Heart right ventricle (tissue), 16 donors: Measurements from ENCODE around the gene TRIM17. TPM values are rescaled to one million over a fixed set of nuclear protein-coding genes. Genes with fewer than 3 reads are reported as not detected.

Experiments
- ATAC-seq, 8 donors: fragments of 200-7000 bp; cut with Tn5 transposase; one replicate each; pipeline ENCODE4 v1.9.1; 2020; ENCODE audit warnings: mild to moderate bottlenecking in 8 of 8, moderate library complexity in 8 of 8, moderate number of reproducible peaks in 1 of 8
- DNase-seq, 2 donors: peaks; one replicate each; pipeline ENCODE4 v3.0.0-alpha.2; 2020
- H3K27ac ChIP-seq, 10 donors: fragments of 200-600 bp; sonication (generic) in 2 of 10; one replicate each; pipeline versions ENCODE4 v1.5.0 to v1.8.0; 2020 to 2022; ENCODE audit warnings: mild to moderate bottlenecking in 3 of 10
- H3K27me3 ChIP-seq, 7 donors: fragments of 200-600 bp; one replicate each; pipeline ENCODE4 v1.8.0; 2021 to 2022; ENCODE audit warnings: mild to moderate bottlenecking in 2 of 7
- H3K36me3 ChIP-seq, 9 donors: fragments of 200-600 bp; sonication (generic) in 1 of 9; one replicate each; pipeline versions ENCODE4 v1.5.0 to v1.8.0; 2020 to 2022; ENCODE audit warnings: mild to moderate bottlenecking in 2 of 9
- H3K4me1 ChIP-seq, 9 donors: fragments of 200-600 bp; sonication (generic) in 1 of 9; one replicate each; pipeline versions ENCODE4 v1.5.0 to v1.8.0; 2020 to 2022; ENCODE audit warnings: mild to moderate bottlenecking in 4 of 9
- H3K4me3 ChIP-seq, 10 donors: fragments of 200-600 bp; sonication (generic) in 2 of 10; one replicate each; pipeline versions ENCODE4 v1.5.0 to v1.8.0; 2020 to 2022; ENCODE audit warnings: mild to moderate bottlenecking in 7 of 10, moderate library complexity in 2 of 10
- H3K9me3 ChIP-seq, 11 donors: fragments of 200-600 bp in 10 of 11; sonication (generic) in 2 of 11; one replicate each; pipeline versions ENCODE4 v1.5.0 to v1.8.0; 2013 to 2022; ENCODE audit warnings: mild to moderate bottlenecking in 2 of 11, control low read depth in 1 of 11, moderate library complexity in 1 of 11
- WGBS, 2 donors: extraction: QIAGEN DNeasy Blood & Tissue Kit; methylation state at CpG; one replicate each; pipeline ENCODE4 v1.1.7; 2013; ENCODE audit warnings: inconsistent platforms in 1 of 2; 5-methylcytosine and 5-hydroxymethylcytosine counted together
- intact Hi-C, 10 donors: fragments of 100-400 bp; cut with DNase I; formaldehyde crosslinking; loops; one replicate each; pipeline versions ENCODE4 v1.11.1 to v1.14.2; 2022
- polyA plus RNA-seq, 2 donors: library from polyadenylated mRNA; stranded (reverse); fragments of 200-250 nt; gene quantifications; one replicate each; pipeline ENCODE4 v1.2.3, GENCODE V29; 2013
- total RNA-seq, 10 donors: library from RNA; stranded (reverse); fragmentation: NEBNext Ultra II Directional in 3 of 10; extraction: Animal tissue kit (Norgen Biotek cat#: 25700) in 3 of 10; gene quantifications; one replicate each; pipeline versions ENCODE4 v1.2.1 to v1.2.4, GENCODE V29; 2021 to 2023
- TF ChIP-seq, protein P1 (sequence below), 9 donors: fragments of 200-600 bp; sonication (generic) in 2 of 9; IDR thresholded peaks; one replicate each; pipeline versions ENCODE4 v1.5.0 to v1.8.0; 2021 to 2022; ENCODE audit warnings: antibody characterized with exemption in 9 of 9, mild to moderate bottlenecking in 5 of 9, moderate library complexity in 1 of 9
- donor health status: Arrhythmogenic right ventricular cardiomyopathy.
- donor health status: ischemic (EF 13 %, LVEDD 7.1; RV severe dilation, severe dysfunction).
- donor health status: healthy with polysubstance abuse.
- donor health status: DM: no; HTN: yes; CAD: no.
- donor health status: DM: no; HTN: no; CAD: no.
- donor health status: ischemic (EF 25% LVEDD 6.9; RV normal size, moderate dysfunction).
- donor health status: ischemic (EF 25% LVEDD 5.7; RV mildly dilated, moderate dysfunction).
- donor health status: healthy.
- donor health status: DM: yes; HTN: yes; CAD: no.
- donor health status: Ischemic cardiomyopathy.
- donor health status: ischemic (EF 35%, LVEDD 5.7; RV mildly dilated, moderate dysfunction).
- donor health status: nonischemic (EF 11% LVEDD 7.7; RV severe dilation, severe dysfunction).
- donor health status: DM: yes; HTN: yes; CAD: no.
- donor health status: PGD.
- donor health status: ischemic (EF 29% LVEDD 5.4; RV normal size, mild dysfunction).
- donor health status: nonischemic (EF 23%, LVEDD 6.1; RV moderate dilation, normal function).

TRIM17 gene
- total and polyA plus RNA-seq, 12 donors, result 0.14 to 0.44 (median 0.34) TPM; not detected in 3

GRCh38 chr1:228401782-228402640, 14.7 kb downstream of the TRIM17 start:
- intact Hi-C loops, result loop anchor here in 2 of 10 donors (10.0 kb wide), 2 partner anchors 57 to 127 kb away; no protein-coding TSS in a partner anchor
- Histone ChIP-seq H3K27me3 (no peaks in the 10 kb centered on the region), H3K9me3 (no peaks in the 10 kb centered on the region), H3K4me1 (peaks cover 4 to 32% (median 22%) of the 10 kb centered on the region in 9 donors), H3K27ac (no peak overlapping the region), H3K4me3 (no peak overlapping the region), H3K36me3 (peaks cover 0 to 64% (median 7%) of the 10 kb centered on the region in 9 donors)
- ATAC-seq (no peak), DNase-seq (no peak)
- TF ChIP-seq, protein P1, sequence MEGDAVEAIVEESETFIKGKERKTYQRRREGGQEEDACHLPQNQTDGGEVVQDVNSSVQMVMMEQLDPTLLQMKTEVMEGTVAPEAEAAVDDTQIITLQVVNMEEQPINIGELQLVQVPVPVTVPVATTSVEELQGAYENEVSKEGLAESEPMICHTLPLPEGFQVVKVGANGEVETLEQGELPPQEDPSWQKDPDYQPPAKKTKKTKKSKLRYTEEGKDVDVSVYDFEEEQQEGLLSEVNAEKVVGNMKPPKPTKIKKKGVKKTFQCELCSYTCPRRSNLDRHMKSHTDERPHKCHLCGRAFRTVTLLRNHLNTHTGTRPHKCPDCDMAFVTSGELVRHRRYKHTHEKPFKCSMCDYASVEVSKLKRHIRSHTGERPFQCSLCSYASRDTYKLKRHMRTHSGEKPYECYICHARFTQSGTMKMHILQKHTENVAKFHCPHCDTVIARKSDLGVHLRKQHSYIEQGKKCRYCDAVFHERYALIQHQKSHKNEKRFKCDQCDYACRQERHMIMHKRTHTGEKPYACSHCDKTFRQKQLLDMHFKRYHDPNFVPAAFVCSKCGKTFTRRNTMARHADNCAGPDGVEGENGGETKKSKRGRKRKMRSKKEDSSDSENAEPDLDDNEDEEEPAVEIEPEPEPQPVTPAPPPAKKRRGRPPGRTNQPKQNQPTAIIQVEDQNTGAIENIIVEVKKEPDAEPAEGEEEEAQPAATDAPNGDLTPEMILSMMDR (IDR thresholded peaks at IDR 0.05), result no peak
- WGBS, 2 donors, result 94 to 95% methylated on average over 14 of the region's 14 CpGs

DNA sequence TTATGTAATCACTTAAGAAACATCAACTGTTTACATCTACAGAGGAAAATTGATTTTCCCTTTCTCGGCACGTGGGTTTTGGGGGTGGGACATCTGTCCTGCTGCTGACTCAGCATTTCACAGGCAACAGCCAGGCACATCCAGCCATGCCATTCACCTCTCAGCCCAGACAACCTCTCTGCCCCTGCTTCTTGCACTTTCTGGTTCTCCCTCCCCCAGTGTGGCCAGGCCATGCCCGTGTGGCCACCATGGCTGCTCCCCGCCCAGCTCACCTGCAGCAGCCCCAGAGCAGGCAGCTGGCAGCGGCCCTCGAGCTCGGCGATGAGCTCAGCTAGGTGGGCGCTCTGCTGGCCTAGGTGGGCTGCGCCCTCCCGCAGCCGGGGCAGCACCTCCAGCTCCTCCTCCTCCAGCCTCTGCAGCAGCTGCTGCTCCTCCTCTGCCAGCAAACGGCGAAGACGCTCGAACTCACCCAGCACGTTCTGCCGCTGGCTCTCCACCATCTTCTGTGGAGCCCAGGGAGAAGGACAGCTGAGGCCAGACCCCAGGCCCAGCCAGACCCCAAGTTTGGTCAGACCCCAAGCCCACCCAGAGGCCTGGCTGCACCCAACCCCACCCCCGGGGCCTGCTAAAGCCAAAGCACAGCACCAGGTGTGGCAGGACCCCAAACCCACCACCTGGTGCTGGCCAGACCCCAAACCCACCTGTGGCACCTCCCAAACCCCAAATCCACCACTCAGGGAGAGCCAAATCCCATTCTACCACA, 15.8 kb downstream of the TRIM17 start:
- ATAC-seq (no peak), DNase-seq (no peak)
- Histone ChIP-seq H3K27ac (no peak overlapping the region), H3K4me3 (no peak overlapping the region), H3K27me3 (no peaks in the 10 kb centered on the region), H3K36me3 (peaks cover 0 to 76% (median 18%) of the 10 kb centered on the region in 9 donors), H3K4me1 (peaks cover 4 to 32% (median 22%) of the 10 kb centered on the region in 9 donors), H3K9me3 (no peaks in the 10 kb centered on the region)
- intact Hi-C loops, result loop anchor here in 2 of 10 donors (10.0 kb wide), 2 partner anchors 56 to 126 kb away; no protein-coding TSS in a partner anchor
- TF ChIP-seq, protein P1 (IDR thresholded peaks at IDR 0.05), result no peak
- 95 to 97% methylated on average over 19 of the region's 19 CpGs for WGBS, 2 donors

- ATAC-seq (no peak), DNase-seq (no peak)
- 91 to 94% methylated on average over 11 of the region's 11 CpGs for WGBS, 2 donors
- TF ChIP-seq, protein P1 (IDR thresholded peaks at IDR 0.05), result no peak
- H3K27me3 ChIP-seq, result no peaks in the 10 kb centered on the region
- H3K4me3 ChIP-seq, result no peak overlapping the region
- H3K27ac ChIP-seq, result no peak overlapping the region
- H3K36me3 ChIP-seq, result peaks cover 0 to 82% (median 21%) of the 10 kb centered on the region in 9 donors
- H3K9me3 ChIP-seq, result no peaks in the 10 kb centered on the region
- H3K4me1 ChIP-seq, result peaks cover under 1 to 27% (median 17%) of the 10 kb centered on the region in 9 donors
- intact Hi-C loops, result loop anchor here in 2 of 10 donors (10.0 kb wide), 2 partner anchors 55 to 125 kb away; no protein-coding TSS in a partner anchor
These were observed 16.4 kb downstream of the TRIM17 start for GRCh38 chr1:228400237-228400651.
